Measurements from ENCODE around the gene ARHGAP28.

Gene ARHGAP28

DNA sequence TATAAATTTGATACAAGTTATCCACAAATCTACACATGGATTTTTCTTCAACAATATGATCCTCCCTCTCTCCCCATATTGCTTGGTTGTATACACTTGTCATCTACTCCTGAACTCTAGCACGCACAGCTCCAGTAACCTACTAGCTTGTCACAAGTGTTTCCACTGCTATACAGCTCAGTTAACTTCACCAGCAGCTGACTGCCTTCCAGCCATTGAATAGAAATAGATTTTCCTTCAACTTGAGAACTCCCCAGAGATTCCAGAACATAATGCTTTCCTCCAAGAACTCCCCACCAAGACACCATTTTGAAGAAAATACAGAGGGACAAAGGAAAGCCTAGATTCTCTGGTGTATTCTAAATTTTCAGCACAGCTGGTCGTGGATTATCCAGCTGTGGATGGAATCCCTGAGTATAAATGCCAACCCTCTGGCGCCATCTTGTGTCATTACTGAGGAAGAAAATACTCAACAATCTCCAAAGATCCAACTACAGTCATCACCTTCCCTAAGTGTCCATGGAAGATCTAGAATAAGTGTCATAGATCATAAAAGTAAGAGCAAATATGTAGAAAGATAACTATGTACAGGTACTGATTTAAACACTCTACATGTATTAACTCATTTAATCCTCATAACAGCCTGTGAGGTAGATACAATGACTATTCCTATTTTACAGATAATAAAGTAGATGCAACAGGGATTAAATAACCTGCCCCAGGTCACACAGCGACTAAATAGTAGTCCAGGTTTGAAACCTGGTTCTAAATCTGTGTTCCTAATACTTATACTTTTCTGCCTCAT, 156.7 kb downstream of the ARHGAP28 start:
- H3K4me3 ChIP-seq (ENCODE audit: low read depth, low read length) = no peak overlapping the region
- TF ChIP-seq, protein P1, sequence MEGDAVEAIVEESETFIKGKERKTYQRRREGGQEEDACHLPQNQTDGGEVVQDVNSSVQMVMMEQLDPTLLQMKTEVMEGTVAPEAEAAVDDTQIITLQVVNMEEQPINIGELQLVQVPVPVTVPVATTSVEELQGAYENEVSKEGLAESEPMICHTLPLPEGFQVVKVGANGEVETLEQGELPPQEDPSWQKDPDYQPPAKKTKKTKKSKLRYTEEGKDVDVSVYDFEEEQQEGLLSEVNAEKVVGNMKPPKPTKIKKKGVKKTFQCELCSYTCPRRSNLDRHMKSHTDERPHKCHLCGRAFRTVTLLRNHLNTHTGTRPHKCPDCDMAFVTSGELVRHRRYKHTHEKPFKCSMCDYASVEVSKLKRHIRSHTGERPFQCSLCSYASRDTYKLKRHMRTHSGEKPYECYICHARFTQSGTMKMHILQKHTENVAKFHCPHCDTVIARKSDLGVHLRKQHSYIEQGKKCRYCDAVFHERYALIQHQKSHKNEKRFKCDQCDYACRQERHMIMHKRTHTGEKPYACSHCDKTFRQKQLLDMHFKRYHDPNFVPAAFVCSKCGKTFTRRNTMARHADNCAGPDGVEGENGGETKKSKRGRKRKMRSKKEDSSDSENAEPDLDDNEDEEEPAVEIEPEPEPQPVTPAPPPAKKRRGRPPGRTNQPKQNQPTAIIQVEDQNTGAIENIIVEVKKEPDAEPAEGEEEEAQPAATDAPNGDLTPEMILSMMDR (IDR thresholded peaks at IDR 0.05; ENCODE audit: low read depth, low read length) = no peak

DNA sequence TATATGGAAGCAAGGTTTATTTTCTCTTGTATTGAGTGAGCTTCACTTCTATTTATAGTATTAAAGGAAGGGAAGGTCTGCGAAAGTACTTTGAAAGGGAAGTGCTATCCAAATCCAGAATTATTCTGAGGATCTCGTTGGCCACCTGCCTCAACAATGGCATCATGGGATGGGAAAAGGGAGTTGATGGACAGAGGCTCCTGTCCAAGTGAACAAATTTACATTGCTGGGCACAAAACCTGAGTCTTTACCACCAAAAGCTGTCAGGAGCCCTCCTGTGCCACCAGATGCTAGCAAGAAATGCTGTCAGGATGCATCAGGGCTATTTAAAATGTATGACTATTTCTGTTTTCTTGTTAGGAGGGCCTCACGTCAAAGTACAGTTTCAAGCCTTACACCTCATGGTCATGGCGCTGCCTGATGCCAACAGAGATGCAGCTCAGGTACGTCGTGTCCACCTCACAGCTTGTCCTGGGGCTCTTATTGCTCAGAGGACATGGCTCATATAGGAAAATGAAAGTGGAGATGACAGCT, 157.3 kb downstream of the ARHGAP28 start:
- TF ChIP-seq, protein P1 (IDR thresholded peaks at IDR 0.05; ENCODE audit: low read depth, low read length) = no peak

DNA sequence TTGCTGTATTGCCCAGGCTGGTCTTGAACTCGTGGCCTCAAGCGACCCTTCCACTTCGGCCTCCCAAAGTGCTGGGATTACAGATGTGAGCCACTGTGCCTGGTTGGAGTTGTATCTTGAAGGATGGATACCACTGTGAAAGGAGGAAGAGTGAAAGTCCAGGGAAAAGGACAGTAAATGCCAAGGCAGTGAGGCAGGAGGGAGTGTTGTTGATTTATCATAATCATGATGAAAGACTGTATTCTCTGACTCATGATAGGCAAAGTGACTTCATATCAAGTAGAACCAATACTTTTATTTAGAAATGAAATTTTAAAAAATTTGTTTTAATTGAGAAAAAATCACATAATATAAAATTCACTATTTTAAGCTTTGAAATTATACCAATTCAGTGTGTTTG, 162.3 kb downstream of the ARHGAP28 start:
- no peak overlapping the region for H3K4me3 ChIP-seq (ENCODE audit: low read depth, low read length)
- TF ChIP-seq, protein P1 (IDR thresholded peaks at IDR 0.05; ENCODE audit: low read depth, low read length) = no peak

More for the DNA sequence above, 157.3 kb downstream of the ARHGAP28 start:
- no peak overlapping the region for H3K4me3 ChIP-seq (ENCODE audit: low read depth, low read length)

DNA sequence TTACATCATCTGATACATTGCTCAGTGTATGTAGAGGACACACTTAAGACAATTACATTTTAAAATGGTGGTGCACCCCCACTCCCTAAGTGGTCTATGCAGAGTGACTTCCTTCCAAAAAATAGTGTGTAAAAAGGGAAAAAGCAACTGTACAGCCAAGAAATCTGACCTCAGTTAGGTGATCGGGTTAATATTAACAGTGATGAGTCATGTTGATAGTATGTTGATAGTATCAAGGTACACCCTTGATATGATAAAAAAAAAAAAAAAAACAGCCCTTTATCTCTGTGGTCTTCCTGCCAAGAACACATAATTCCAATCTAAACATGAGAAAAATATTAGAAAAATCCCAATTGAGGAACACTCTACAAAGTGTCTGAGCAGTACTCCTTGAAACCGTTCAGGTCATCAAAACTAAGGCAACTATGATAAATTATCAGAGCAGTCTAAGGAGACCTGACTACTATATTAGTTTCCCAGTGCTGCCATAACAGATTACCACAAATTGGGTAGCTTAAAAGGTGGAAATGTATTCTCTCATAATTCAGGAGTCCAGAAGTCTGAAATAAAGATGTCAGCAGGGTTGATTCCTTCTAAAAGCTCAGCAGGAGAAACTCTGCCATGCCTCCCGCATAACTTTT, 171.9 kb downstream of the ARHGAP28 start:
- TF ChIP-seq, protein P1 (IDR thresholded peaks at IDR 0.05; ENCODE audit: low read depth, low read length) = no peak

DNA sequence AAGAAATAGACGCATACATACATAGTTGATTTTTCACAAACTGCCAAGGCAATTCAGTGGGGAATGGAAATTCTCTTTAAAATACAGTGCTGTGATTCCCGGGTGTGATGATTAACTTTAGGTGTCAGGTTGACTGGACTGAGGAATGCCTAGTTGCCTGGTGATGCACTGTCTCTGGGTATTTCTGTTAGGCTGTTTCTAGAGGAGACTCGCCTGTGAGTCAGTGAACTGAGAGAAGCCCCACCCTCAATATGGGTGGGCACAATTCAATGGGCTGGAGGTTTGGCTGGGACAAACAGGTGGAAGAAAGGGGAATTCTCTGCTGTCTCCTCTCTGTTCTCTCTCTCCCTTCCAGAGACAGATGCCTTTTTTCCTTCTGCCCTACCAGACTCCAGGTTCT, 187.6 kb downstream of the ARHGAP28 start:
- H3K4me3 ChIP-seq (ENCODE audit: low read depth, low read length) = no peak overlapping the region
- TF ChIP-seq, protein P1 (IDR thresholded peaks at IDR 0.05; ENCODE audit: low read depth, low read length) = no peak

More for the DNA sequence above, 171.9 kb downstream of the ARHGAP28 start:
- H3K4me3 ChIP-seq (ENCODE audit: low read depth, low read length) = no peak overlapping the region

DNA sequence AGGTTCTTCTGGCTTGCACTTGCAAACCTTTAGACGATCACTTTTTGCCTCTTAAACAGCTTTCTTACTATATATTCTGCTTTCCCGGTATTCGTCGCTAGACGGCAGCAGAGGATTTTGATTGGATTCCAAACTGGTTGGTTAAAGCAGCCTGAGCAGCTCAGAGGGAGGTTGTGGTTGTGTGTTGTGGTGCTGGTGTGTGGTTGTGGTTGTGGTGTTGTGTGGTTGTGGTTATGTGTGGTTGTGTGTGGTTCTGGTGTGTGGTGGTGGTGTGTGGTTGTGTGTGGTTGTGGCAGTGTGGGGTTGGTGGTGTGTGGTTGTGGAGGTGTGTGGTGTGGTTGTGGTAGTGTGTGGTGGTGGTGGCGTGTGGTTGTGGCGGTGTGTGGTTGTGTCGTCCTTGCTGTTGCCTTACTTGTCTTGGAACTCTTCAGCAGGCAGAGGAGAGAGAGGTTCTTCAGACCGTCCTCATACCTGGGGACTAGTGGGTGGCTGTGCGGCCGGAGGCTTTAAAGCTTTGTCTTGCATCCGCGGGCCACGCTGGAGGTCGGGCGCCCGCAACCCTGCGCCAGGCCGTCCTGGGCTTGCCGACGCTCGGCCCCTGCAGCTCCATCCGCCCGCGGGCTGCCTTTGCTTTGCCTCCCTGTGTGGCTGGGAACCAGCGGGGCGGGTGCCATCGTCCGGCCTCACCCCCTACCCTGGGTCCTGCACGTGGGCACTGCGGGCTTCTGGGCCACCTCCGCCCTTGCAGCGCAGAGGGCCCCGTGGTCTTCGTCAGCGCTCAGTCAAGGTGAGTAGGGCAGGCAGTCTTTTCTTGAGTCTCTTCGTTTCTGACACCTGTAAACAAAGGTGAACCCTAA, 190.8 kb downstream of the ARHGAP28 start:
- no peak overlapping the region for H3K4me3 ChIP-seq (ENCODE audit: low read depth, low read length)
- TF ChIP-seq, protein P1 (IDR thresholded peaks at IDR 0.05; ENCODE audit: low read depth, low read length) = peak; percentile 72

All from WI38 (cell line).